K562 (cell line): ENCODE measurements around the gene LSP1.

Experiments
- EP300 ChIP-seq: IDR thresholded peaks from 2 replicates; pipeline ENCODE4 v1.6.1; 2012; ENCODE audit warnings: low read length, improper control_type of control experiment
- KDM4B ChIP-seq, 2 experiments: fragments of 450-650 bp in 1 of 2; sonication (generic) in 1 of 2; IDR thresholded peaks; 2 replicates each; pipeline ENCODE4 v1.6.1; 2016 to 2017; ENCODE audit warnings: borderline replicate concordance in 2 of 2, antibody characterized with exemption in 1 of 2, low read depth in 1 of 2, mild to moderate bottlenecking in 1 of 2
- POLR2A ChIP-seq: fragments of 450-650 bp; conservative IDR thresholded peaks from 2 replicates; pipeline ENCODE4 v1.6.1; 2016
- POLR2AphosphoS5 ChIP-seq: IDR thresholded peaks from 2 replicates; pipeline ENCODE4 v1.6.1; 2011; ENCODE audit warnings: mild to moderate bottlenecking, low read depth, low read length, moderate library complexity; ENCODE audit not compliant: control insufficient read depth, insufficient read depth
- RNF2 ChIP-seq: sonication (generic); IDR thresholded peaks from 2 replicates; pipeline ENCODE4 v1.6.1; 2016
- SMARCA4 ChIP-seq: fragments of 450-650 bp; IDR thresholded peaks from 2 replicates; pipeline ENCODE4 v1.6.1; 2016
- SRF ChIP-seq, 2 experiments: fragments of 250-450, 450-650 bp in 1 of 2; sonication (Bioruptor Pico) in 1 of 2; sonication (generic) in 1 of 2; formaldehyde crosslinking; IDR thresholded peaks; 2 replicates each; pipeline versions ENCODE4 v1.5.0 to v1.5.1; 2020 to 2022; ENCODE audit warnings: mild to moderate bottlenecking in 1 of 2, missing genetic modification reagents in 1 of 2
- TEAD4 ChIP-seq, 2 experiments: sonication (generic) in 1 of 2; formaldehyde crosslinking in 1 of 2; IDR thresholded peaks; 2 replicates each; pipeline versions ENCODE4 v1.6.1 to v1.8.0; 2012 to 2022; ENCODE audit warnings: borderline replicate concordance in 1 of 2, inconsistent platforms in 1 of 2, low read length in 1 of 2, mild to moderate bottlenecking in 1 of 2, missing genetic modification reagents in 1 of 2
- USF1 ChIP-seq: sonication (generic); formaldehyde crosslinking; IDR thresholded peaks from 2 replicates; pipeline ENCODE4 v1.9.0; 2022; ENCODE audit warnings: mild to moderate bottlenecking, missing genetic modification reagents
- TF ChIP-seq, protein P1 (sequence below), 3 experiments: IDR thresholded peaks in 2 of 3; conservative IDR thresholded peaks in 1 of 3; 2 replicates each; pipeline ENCODE4 v1.5.1; 2011 to 2012; ENCODE audit warnings: low read length in 3 of 3, mild to moderate bottlenecking in 3 of 3, control low read depth in 2 of 3, improper control_type of control experiment in 1 of 3, inconsistent platforms in 1 of 3, low read depth in 1 of 3, mixed read lengths in 1 of 3, moderate library complexity in 1 of 3; ENCODE audit not compliant: insufficient read depth in 2 of 3

DNA sequence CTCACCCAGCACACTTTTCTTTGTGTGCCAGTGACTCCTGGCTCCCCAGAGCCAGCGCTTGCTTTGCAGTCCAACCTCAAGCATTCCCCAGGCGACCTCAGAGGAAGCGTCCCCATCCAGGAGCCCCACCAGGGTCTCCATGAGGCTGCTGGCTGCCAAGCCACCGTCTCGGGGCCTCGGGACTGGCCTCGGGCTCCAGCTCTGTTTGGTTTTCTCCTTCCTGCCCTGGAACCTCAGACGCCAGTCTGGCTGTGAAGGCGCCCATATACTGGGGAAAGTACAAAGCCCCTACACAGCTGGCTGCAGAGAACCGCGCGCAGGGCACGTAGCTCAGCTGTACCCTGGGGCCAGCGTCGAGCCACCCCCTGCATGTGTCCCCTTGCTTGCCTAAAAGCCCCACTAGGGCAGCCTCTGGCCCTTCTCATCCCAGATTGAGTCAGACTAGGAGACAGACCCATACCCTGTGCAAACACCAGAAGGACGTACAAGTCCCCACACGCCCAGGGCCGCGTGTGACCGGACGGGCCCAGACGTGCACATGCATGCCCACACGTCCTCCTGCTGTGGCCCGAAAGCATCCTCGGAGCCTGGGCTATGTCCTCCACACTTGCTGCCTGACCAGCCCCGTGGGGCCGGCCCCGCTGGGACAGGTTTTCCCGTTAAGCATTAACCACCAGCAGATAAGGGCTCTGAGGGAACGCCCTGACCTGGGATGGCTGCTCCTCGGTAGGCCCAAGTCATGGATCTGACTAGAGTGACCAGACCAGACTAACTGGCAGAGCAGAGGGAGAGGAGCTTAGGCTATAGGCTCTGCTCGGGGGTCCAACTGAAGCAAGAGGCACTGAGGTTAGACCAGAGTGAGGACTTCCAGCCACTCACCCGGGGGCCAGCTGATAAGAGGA lies 22.3 kb upstream of the LSP1 start:
- no peak for TF ChIP-seq KDM4B (IDR thresholded peaks at IDR 0.05; ENCODE audit: borderline replicate concordance in 2 of 2, low read depth in 1 of 2)
- TF ChIP-seq, protein P1, sequence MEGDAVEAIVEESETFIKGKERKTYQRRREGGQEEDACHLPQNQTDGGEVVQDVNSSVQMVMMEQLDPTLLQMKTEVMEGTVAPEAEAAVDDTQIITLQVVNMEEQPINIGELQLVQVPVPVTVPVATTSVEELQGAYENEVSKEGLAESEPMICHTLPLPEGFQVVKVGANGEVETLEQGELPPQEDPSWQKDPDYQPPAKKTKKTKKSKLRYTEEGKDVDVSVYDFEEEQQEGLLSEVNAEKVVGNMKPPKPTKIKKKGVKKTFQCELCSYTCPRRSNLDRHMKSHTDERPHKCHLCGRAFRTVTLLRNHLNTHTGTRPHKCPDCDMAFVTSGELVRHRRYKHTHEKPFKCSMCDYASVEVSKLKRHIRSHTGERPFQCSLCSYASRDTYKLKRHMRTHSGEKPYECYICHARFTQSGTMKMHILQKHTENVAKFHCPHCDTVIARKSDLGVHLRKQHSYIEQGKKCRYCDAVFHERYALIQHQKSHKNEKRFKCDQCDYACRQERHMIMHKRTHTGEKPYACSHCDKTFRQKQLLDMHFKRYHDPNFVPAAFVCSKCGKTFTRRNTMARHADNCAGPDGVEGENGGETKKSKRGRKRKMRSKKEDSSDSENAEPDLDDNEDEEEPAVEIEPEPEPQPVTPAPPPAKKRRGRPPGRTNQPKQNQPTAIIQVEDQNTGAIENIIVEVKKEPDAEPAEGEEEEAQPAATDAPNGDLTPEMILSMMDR (IDR thresholded peaks at IDR 0.05 in 2 of 3, conservative IDR thresholded peaks at IDR 0.05 in 1 of 3; ENCODE audit: insufficient read depth in 2 of 3, low read depth in 1 of 3, low read length in 3 of 3) = no peak
- TF ChIP-seq SRF (CRISPR knock-in tag; IDR thresholded peaks at IDR 0.05) = no peak
- TF ChIP-seq USF1 (CRISPR knock-in tag) = no peak
- TF ChIP-seq RNF2 = no peak
- TF ChIP-seq EP300 = no peak
- TF ChIP-seq POLR2AphosphoS5 = no peak
- TF ChIP-seq TEAD4 (IDR thresholded peaks at IDR 0.05; ENCODE audit: low read length) = no peak
- no peak for TF ChIP-seq TEAD4 (CRISPR knock-in tag; IDR thresholded peaks at IDR 0.05; ENCODE audit: borderline replicate concordance)
- TF ChIP-seq POLR2A = no peak
- no peak for TF ChIP-seq SMARCA4
